Measurements from ENCODE around the gene GP1BB.
"Not testable (repeated sequence)": the region's sequence is repeated elsewhere in the genome, so short reads cannot be mapped to it uniquely, and the experiment has no call there.

The GP1BB gene

GRCh38 chr22:19693981-19694670 lies 29.2 kb upstream of the GP1BB start:
- DNase-seq, result no peak

GRCh38 chr22:19694696-19695095 lies 28.6 kb upstream of the GP1BB start:
- no peak for DNase-seq

- DNase-seq, result no peak
These were observed 26.6 kb upstream of the GP1BB start for GRCh38 chr22:19696504-19697276.

- DNase-seq, result not testable (repeated sequence)
These were observed 25.5 kb upstream of the GP1BB start for GRCh38 chr22:19697871-19698270.

- no peak for DNase-seq
These were observed 22.4 kb upstream of the GP1BB start for GRCh38 chr22:19700790-19701419.

- DNase-seq, result no peak
These were observed 21.8 kb upstream of the GP1BB start for GRCh38 chr22:19701420-19702145.

- no peak for DNase-seq
These were observed 19.5 kb upstream of the GP1BB start for GRCh38 chr22:19703869-19704268.

GRCh38 chr22:19704355-19705015 lies 18.9 kb upstream of the GP1BB start:
- no peak for DNase-seq

- no peak for DNase-seq
These were observed 18.0 kb upstream of the GP1BB start for GRCh38 chr22:19705181-19705934.

- no peak for DNase-seq
These were observed 16.6 kb upstream of the GP1BB start for GRCh38 chr22:19706661-19707151.

- no peak for DNase-seq
These were observed 15.7 kb upstream of the GP1BB start for GRCh38 chr22:19707347-19708290.

GRCh38 chr22:19708321-19709011 lies 14.9 kb upstream of the GP1BB start:
- DNase-seq, result no peak

GRCh38 chr22:19709063-19709769 lies 14.1 kb upstream of the GP1BB start:
- DNase-seq, result no peak

- DNase-seq, result no peak
These were observed 13.1 kb upstream of the GP1BB start for GRCh38 chr22:19710020-19710768.

- peak in 1 of 14 donors; percentile 29 for DNase-seq
These were observed 12.6 kb upstream of the GP1BB start for GRCh38 chr22:19710769-19711106.

GRCh38 chr22:19713245-19713644 lies 10.1 kb upstream of the GP1BB start:
- no peak for DNase-seq

GRCh38 chr22:19713650-19714311 lies 9.6 kb upstream of the GP1BB start:
- peak in 1 of 14 donors; percentile 53 for DNase-seq

Measured in C1 segment of cervical spinal cord (tissue), 14 donors.